Stimulated activated CD8-positive, alpha-beta memory T cell treated with anti-CD3 and anti-CD28 coated beads, Interleukin-7, amount 100 ng/mL, for 24 hours (primary cell): Measurements from ENCODE around the gene CXorf51A.
"Not testable (repeated sequence)": the region's sequence is repeated elsewhere in the genome, so short reads cannot be mapped to it uniquely, and the experiment has no call there.

Experiments used
- DNase-seq: peaks from one replicate; pipeline ENCODE4 v3.0.0-alpha.2; 2020; ENCODE audit warnings: low read depth

The CXorf51A gene

DNA sequence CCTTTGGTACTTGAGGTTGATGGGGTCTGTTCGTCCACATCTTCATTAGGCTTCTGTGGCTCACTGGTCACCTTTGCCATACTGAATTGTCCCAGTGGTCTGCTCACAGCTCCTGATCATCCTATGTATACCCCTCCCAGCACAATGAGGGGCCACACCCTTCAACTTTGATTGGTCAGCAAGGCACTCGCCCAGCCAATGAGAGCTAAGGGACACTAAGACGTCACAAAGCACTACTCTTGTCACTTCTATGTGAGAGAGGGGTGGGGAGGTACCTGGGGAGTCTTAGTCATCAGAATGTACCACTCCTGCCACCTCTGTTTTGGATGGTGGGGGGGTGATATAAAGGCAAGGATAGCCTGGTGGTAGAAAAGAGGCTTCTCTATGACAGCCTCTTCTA lies at the start of gene CXorf51A:
Gene CXorf51A, minus strand, starts transcription at position 101 of the 400 bp plus-strand sequence. Its CDS starts 21 bp downstream, at position 80.
- DNase-seq, result not testable (repeated sequence)

DNA sequence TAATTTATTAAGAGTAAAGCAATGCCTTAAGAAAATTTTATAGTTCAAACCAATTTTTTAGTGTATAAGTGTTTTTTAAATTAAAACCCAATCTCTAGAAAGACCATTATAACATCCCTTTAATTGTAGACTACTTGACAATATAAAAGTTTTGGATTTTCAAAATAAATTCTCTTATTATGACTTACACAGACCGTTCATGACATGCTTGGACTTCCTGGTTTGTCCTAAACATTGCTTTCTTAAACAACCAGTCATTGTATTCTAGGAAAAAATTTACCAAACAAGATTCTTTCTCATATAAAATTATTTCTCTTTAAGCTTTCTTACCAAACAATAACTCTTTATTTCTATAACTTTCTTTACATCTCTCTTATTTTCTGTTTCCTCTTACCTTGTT lies 49.0 kb upstream of the CXorf51A start:
- DNase-seq, result no peak

DNA sequence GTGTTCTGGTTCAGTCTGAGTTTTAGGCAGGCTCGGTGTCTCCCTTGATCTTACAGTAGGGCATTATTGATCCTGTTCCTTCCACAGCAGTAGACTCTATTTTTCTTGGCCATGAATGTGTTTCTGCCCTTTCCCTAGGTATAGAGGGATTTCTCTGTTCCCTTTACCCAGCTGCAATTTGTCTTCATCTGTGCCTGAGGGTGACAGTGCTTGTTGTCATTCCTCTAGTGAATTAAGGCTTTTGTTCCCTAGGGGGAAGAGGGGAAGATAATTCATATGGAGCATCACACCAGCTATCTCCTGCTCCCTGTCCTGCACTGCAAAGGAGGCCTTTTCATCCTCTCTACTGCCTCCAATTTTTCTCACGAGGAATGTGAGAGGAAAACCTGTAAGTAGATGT lies 39.7 kb upstream of the CXorf51A start:
- DNase-seq, result no peak

DNA sequence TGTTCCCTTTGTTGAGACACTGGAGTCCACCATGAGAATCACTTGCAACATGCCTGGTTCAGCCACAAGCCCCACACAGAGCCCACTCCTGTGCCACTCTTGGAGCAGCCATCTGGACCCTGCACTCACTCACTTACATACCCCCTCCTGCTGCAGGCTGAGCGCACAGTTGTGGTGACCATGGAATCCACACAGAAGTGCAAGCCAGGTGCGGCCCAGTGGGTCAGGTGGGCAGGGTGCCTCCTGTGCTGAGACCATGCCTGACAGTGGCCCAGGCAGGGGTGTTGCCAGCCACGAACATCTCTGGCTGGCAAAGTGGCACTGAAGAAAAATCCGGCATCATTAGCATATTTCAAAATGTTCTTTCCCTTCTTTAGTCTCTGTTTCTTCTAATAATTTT lies 17.4 kb upstream of the CXorf51A start:
- no peak for DNase-seq

DNA sequence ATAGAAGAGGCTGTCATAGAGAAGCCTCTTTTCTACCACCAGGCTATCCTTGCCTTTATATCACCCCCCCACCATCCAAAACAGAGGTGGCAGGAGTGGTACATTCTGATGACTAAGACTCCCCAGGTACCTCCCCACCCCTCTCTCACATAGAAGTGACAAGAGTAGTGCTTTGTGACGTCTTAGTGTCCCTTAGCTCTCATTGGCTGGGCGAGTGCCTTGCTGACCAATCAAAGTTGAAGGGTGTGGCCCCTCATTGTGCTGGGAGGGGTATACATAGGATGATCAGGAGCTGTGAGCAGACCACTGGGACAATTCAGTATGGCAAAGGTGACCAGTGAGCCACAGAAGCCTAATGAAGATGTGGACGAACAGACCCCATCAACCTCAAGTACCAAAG lies 5.1 kb downstream of the CXorf51A start, which contains the start of gene CXorf51B:
Gene CXorf51B, plus strand, starts transcription at position 301 of the 400 bp plus-strand sequence. Its CDS starts 21 bp downstream, at position 322.
- not testable (repeated sequence) for DNase-seq
